GM10266 (cell line): ENCODE data around the gene AMH.

Experiments used
- DNase-seq: peaks from one replicate; pipeline ENCODE4 v3.0.0; 2012; ENCODE audit errors: extremely low spot score
- TF ChIP-seq, protein P1 (sequence below): IDR thresholded peaks from 2 replicates; pipeline ENCODE4 v1.5.1; 2012; ENCODE audit warnings: mild to moderate bottlenecking, low read depth; ENCODE audit not compliant: control insufficient read depth, insufficient read depth; ENCODE audit errors: missing control alignments

AMH gene

DNA sequence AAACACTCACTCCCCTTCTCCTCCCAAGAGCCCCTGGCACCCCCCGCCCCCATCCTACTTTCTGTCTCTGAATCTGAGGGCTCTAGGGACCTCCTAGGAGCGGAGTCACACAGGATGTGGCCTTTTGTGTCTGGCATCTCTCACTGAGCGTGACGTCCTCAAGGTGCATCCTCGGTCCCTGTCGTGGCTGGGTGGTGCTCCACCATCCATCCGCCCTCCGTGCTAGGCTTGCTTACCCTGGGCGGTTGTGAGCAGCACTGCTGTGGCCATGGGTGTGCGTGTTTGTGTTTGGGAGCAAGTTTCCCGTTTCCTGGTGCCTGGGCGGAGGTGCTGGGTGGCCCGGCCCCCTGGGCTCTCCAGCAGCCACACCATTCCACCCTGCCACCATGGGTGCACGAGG lies 25.2 kb upstream of the AMH start:
- DNase-seq = no peak
- TF ChIP-seq, protein P1, sequence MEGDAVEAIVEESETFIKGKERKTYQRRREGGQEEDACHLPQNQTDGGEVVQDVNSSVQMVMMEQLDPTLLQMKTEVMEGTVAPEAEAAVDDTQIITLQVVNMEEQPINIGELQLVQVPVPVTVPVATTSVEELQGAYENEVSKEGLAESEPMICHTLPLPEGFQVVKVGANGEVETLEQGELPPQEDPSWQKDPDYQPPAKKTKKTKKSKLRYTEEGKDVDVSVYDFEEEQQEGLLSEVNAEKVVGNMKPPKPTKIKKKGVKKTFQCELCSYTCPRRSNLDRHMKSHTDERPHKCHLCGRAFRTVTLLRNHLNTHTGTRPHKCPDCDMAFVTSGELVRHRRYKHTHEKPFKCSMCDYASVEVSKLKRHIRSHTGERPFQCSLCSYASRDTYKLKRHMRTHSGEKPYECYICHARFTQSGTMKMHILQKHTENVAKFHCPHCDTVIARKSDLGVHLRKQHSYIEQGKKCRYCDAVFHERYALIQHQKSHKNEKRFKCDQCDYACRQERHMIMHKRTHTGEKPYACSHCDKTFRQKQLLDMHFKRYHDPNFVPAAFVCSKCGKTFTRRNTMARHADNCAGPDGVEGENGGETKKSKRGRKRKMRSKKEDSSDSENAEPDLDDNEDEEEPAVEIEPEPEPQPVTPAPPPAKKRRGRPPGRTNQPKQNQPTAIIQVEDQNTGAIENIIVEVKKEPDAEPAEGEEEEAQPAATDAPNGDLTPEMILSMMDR = no peak

DNA sequence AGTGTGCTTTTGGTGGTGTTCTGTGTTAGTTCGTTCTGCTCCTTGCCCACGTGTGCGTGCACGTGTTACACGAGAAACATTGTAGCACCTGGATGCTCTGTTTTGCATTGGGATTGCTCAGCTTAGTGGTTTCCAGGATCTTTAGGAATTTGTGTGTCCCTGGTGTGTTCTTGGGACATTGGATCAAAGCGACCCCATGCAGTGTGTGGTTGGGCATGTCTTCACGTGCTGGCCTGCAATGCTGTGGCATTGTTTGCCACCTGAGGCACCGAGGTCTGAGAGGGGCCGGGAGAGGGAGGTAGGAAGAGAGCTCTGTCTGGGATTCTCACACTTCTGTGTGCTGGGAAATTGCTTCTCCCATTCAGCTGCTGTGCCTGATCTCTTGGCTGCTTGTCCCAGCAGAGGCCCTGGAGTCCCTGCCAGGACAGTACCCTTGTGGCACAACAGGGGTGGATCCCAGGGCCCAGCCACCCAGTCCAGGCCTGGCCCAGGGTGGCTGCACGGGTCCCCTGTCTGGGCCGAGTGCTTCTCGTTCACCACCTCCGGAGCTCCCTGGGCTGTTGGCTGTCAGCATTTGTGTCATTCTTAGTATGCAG lies 24.3 kb upstream of the AMH start:
- no peak for DNase-seq
- TF ChIP-seq, protein P1 = no peak

DNA sequence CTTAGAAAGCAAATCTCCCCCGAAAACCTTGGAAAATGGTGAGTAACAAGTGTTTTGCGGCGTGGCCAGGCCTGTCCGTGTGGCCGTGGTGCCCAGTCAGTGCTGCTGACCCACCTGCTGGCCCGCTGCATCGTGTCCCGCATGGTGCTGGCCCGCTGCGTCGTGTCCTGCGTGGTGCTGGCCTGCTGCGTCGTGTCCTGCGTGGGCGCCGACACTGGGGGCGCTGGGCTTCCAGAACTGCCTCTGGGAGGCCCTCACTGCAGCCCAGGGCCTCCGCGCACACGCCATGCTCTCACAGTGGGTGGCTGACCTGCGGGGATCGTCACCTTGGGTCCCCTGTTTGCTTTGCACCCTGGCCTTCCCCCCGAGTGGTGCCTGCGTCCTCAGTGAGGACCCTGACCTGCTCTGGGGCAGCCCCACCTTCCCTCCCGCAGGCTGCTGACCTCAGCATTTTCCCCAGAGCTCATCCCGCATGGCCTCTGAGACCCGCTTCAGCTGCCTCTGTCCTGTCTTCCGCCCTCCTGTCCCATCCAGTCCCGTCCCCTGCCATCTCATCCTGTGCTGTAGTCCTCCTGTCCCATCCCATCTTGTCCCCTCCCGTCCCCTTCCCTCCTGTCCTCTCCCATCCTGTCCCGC lies 23.6 kb upstream of the AMH start:
- TF ChIP-seq, protein P1 = no peak
- no peak for DNase-seq

DNA sequence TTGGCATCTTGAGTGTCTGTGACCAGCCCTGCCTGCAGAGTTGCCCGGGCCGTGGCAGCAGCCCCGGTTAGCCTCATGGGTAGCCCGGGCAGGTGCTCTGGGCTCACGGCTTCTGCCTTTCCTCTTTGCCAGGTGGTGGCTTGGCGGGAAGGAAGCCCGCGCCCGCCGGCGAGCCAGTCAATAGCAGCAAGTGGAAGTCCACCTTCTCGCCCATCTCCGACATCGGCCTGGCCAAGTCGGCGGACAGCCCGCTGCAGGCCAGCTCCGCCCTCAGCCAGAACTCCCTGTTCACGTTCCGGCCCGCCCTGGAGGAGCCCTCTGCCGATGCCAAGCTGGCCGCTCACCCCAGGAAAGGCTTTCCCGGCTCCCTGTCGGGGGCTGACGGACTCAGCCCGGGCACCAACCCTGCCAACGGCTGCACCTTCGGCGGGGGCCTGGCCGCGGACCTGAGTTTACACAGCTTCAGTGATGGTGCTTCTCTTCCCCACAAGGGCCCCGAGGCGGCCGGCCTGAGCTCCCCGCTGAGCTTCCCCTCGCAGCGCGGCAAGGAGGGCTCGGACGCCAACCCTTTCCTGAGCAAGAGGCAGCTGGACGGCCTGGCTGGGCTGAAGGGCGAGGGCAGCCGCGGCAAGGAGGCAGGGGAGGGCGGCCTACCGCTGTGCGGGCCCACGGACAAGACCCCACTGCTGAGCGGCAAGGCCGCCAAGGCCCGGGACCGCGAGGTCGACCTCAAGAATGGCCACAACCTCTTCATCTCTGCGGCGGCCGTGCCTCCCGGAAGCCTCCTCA lies 22.9 kb upstream of the AMH start:
- TF ChIP-seq, protein P1 = no peak

DNA sequence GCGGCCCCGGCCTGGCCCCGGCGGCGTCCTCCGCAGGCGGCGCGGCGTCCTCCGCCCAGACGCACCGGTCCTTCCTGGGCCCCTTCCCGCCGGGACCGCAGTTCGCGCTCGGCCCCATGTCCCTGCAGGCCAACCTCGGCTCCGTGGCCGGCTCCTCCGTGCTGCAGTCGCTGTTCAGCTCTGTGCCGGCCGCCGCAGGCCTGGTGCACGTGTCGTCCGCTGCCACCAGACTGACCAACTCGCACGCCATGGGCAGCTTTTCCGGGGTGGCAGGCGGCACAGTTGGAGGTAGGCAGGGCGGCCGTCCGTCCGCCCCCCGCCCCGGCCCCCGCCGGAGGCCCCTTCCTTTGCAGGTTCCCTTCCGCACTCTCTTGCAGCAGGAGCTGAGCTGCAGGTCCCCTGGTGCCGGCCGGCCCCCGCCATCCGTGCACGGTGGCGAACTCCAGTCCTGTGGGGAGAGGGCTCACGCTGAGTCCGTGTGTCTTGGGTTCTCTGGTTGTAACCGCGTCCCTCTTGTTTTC lies 22.2 kb upstream of the AMH start:
- TF ChIP-seq, protein P1 = no peak
- no peak for DNase-seq

More for the DNA sequence above, 22.9 kb upstream of the AMH start:
- no peak for DNase-seq

DNA sequence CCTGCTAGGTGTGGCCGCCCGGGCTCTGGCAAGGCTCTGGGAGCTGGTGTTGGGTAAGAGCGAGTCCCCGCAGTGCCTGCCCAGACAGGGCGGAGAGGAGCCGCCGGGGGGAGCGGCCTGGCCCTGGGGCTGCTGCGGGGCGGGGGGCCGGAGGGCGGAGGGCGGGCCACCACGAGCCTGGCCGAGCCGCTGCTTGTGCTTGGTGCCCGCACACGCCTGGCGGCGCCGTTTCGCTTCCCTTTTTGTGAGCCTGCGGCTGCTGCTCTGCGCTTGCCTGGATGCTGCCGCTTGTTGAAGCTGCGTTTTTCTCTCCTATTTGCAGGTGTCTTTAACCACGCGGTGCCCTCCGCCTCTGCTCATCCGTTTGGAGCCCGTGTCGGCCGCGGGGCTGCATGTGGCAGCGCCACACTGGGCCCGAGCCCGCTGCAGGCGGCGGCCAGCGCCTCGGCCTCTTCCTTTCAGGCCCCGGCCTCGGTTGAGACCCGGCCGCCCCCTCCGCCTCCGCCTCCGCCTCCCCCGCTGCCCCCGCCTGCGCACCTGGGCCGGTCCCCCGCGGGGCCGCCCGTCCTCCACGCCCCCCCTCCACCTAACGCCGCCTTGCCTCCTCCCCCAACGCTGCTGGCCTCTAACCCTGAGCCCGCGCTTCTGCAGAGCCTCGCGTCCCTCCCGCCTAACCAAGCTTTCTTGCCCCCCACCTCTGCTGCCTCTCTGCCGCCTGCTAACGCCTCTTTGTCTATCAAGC lies 21.5 kb upstream of the AMH start:
- TF ChIP-seq, protein P1 = peak; percentile 26
- peak; percentile 82 for DNase-seq
